OCI-LY1 (cell line): ENCODE data around the gene GJA10.

Experiments used
- H2AFZ ChIP-seq: fragments of 200-600 bp; sonication (generic), shearing (Covaris generic); 2 replicates; pipeline ENCODE4 v1.6.0; 2014; ENCODE audit warnings: antibody characterized with exemption, mild to moderate bottlenecking, low read length
- H3F3A ChIP-seq: fragments of 200-600 bp; sonication (generic), shearing (Covaris generic); 2 replicates; pipeline ENCODE4 v1.6.0; 2014; ENCODE audit warnings: mild to moderate bottlenecking, antibody characterized with exemption, low read length, moderate library complexity; ENCODE audit not compliant: insufficient read depth
- H3K27ac ChIP-seq: fragments of 200-600 bp; sonication (generic); 2 replicates; pipeline ENCODE4 v1.5.1; 2014; ENCODE audit warnings: low read length, mixed run types, mild to moderate bottlenecking, low read depth; ENCODE audit not compliant: poor library complexity, severe bottlenecking
- H3K27me3 ChIP-seq: fragments of 200-600 bp; sonication (generic); 2 replicates; pipeline ENCODE4 v1.6.0; 2014; ENCODE audit warnings: antibody characterized with exemption, mild to moderate bottlenecking, low read length, moderate library complexity; ENCODE audit not compliant: insufficient read depth
- H3K36me3 ChIP-seq: fragments of 200-600 bp; sonication (generic); 2 replicates; pipeline ENCODE4 v1.6.1; 2014; ENCODE audit warnings: mild to moderate bottlenecking, antibody characterized with exemption, low read length, moderate library complexity, mixed read lengths; ENCODE audit not compliant: insufficient read depth
- H3K4me1 ChIP-seq: fragments of 200-600 bp; sonication (generic); 2 replicates; pipeline ENCODE4 v1.5.1; 2014; ENCODE audit warnings: mild to moderate bottlenecking, low read length, moderate library complexity; ENCODE audit not compliant: insufficient read depth, severe bottlenecking
- H3K4me2 ChIP-seq: fragments of 200-600 bp; sonication (generic), shearing (Covaris generic); 2 replicates; pipeline ENCODE4 v1.6.1; 2014; ENCODE audit warnings: low read length
- H3K4me3 ChIP-seq: fragments of 200-600 bp; sonication (generic); 2 replicates; pipeline ENCODE4 v1.5.1; 2014; ENCODE audit warnings: low read length, low read depth, mild to moderate bottlenecking, mixed read lengths; ENCODE audit not compliant: poor library complexity, severe bottlenecking
- H3K79me2 ChIP-seq: fragments of 200-600 bp; shearing (Covaris generic); 2 replicates; pipeline ENCODE4 v1.6.1; 2016; ENCODE audit warnings: mixed run types, low read length, mixed read lengths; ENCODE audit not compliant: insufficient read depth
- H3K9ac ChIP-seq: fragments of 200-600 bp; sonication (generic), shearing (Covaris generic); 2 replicates; pipeline ENCODE4 v1.6.1; 2014; ENCODE audit warnings: mild to moderate bottlenecking, low read length, mixed read lengths
- H3K9me2 ChIP-seq: fragments of 200-600 bp; sonication (generic), shearing (Covaris generic); 2 replicates; pipeline ENCODE4 v1.6.1; 2014; ENCODE audit warnings: low read depth, mild to moderate bottlenecking, low read length, mixed read lengths
- H3K9me3 ChIP-seq: fragments of 200-600 bp; shearing (Covaris generic); 2 replicates; pipeline ENCODE4 v1.6.1; 2014; ENCODE audit warnings: low read length, mixed read lengths
- H4K20me1 ChIP-seq: fragments of 200-600 bp; sonication (generic), shearing (Covaris generic); 2 replicates; pipeline ENCODE4 v1.6.0; 2016; ENCODE audit warnings: mild to moderate bottlenecking, low read length; ENCODE audit not compliant: insufficient read depth
- EZH2 ChIP-seq: fragments of 200-600 bp; sonication (generic), shearing (Covaris generic); IDR thresholded peaks from 2 replicates; pipeline ENCODE4 v1.8.0; 2017; ENCODE audit warnings: borderline replicate concordance, mixed run types, mild to moderate bottlenecking, antibody characterized with exemption, low read length, moderate library complexity, mixed read lengths
- TF ChIP-seq, protein P1 (sequence below): fragments of 200-600 bp; sonication (generic), shearing (Covaris generic); IDR thresholded peaks from 2 replicates; pipeline ENCODE4 v1.5.1; 2017; ENCODE audit warnings: mild to moderate bottlenecking, antibody characterized with exemption, low read length, moderate library complexity, mixed read lengths

Gene GJA10

DNA sequence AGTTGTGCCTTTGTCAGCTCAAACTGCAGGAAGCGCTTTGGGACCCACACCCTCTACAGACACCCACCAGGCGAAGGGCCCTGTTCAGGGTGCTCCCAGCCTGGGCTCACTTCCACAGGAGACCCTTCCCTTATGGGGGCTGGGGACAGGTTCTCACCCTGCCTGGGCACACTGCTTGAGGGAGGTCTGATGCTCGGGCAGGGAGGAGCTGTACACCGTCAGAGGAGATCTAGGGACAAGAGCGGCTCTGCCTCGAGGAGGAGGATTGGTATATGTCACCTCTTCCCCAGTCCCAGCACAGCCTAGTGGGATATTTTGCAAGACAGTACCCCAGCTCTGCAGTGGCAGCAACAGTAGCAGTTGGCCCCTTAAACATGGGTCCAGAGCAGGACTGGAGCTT, 26.9 kb downstream of the GJA10 start:
- Histone ChIP-seq H3K9me3 (peaks cover 4% of the 10 kb centered on the region), H3K36me3 (no peaks in the 10 kb centered on the region), H3F3A (peaks cover 5% of the 10 kb centered on the region; the same call in 1 of the 2 replicates), H3K4me2 (no peak overlapping the region), H2AFZ (no peak overlapping the region), H3K4me1 (peaks cover 3% of the 10 kb centered on the region), H3K9ac (no peak overlapping the region), H3K79me2 (no peaks in the 10 kb centered on the region), H3K9me2 (no peaks in the 10 kb centered on the region), H3K4me3 (no peak overlapping the region), H4K20me1 (no peaks in the 10 kb centered on the region), H3K27me3 (no peaks in the 10 kb centered on the region), H3K27ac (no peak overlapping the region)
- TF ChIP-seq, protein P1, sequence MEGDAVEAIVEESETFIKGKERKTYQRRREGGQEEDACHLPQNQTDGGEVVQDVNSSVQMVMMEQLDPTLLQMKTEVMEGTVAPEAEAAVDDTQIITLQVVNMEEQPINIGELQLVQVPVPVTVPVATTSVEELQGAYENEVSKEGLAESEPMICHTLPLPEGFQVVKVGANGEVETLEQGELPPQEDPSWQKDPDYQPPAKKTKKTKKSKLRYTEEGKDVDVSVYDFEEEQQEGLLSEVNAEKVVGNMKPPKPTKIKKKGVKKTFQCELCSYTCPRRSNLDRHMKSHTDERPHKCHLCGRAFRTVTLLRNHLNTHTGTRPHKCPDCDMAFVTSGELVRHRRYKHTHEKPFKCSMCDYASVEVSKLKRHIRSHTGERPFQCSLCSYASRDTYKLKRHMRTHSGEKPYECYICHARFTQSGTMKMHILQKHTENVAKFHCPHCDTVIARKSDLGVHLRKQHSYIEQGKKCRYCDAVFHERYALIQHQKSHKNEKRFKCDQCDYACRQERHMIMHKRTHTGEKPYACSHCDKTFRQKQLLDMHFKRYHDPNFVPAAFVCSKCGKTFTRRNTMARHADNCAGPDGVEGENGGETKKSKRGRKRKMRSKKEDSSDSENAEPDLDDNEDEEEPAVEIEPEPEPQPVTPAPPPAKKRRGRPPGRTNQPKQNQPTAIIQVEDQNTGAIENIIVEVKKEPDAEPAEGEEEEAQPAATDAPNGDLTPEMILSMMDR: no peak
- TF ChIP-seq EZH2: no peak

DNA sequence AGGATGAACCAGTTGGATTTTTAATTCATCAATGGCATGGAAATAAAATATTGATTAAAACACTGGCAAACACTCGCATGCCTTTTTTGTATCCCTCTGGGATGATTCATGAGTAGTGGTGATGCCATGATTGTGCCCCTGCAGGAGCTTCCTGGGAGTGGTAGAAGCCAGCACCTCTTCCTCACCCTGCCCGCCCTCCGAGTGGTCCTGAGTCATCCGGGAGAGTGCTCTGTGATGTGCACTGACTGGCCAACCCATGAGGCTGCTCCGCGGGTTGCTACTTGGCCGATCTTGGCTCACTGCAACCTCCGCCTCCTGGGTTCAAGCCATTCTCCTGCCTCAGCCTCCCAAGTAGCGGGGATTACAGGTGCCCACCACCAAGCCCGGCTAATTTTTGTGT, 27.4 kb downstream of the GJA10 start:
- no peaks in the 10 kb centered on the region for H4K20me1 ChIP-seq

DNA sequence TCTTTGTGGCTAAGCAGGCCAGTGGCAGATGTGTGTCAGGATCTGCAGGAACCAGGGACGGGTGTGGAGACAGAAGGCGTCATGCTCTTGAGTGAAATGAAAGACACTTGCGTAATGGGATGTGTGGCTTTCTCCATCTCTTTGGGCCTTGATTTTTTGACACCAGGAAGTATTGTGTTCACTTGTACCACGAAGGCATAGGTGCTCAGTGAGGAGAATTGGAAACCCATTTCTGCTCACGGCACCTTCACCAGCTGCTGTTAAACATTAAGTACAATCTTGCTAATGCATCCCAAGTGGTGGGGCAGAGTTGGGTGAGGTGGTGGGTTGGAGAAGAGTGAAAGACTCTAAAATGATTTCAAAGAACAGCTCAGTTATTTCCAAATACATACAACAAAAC, 30.0 kb downstream of the GJA10 start:
- Histone ChIP-seq H4K20me1 (no peaks in the 10 kb centered on the region), H3K9ac (no peak overlapping the region), H3K4me2 (no peak overlapping the region), H3K4me3 (no peak overlapping the region), H3F3A (peaks cover 10% of the 10 kb centered on the region; the same call in 1 of the 2 replicates), H2AFZ (no peak overlapping the region), H3K79me2 (no peaks in the 10 kb centered on the region), H3K9me2 (no peaks in the 10 kb centered on the region), H3K36me3 (peaks cover 27% of the 10 kb centered on the region), H3K4me1 (peaks cover 3% of the 10 kb centered on the region), H3K27me3 (no peaks in the 10 kb centered on the region), H3K9me3 (no peaks in the 10 kb centered on the region), H3K27ac (no peak overlapping the region)
- TF ChIP-seq EZH2: no peak
- TF ChIP-seq, protein P1: no peak

More for the DNA sequence above, 27.4 kb downstream of the GJA10 start:
- Histone ChIP-seq H3K4me2 (no peak overlapping the region), H3K27me3 (no peaks in the 10 kb centered on the region), H3K79me2 (no peaks in the 10 kb centered on the region), H3K4me3 (no peak overlapping the region), H3K9ac (no peak overlapping the region), H3K9me3 (peaks cover 3% of the 10 kb centered on the region), H3K9me2 (no peaks in the 10 kb centered on the region), H3K27ac (no peak overlapping the region), H3F3A (peaks cover 9% of the 10 kb centered on the region; the same call in 1 of the 2 replicates), H2AFZ (no peak overlapping the region), H3K36me3 (peaks cover 2% of the 10 kb centered on the region; the same call in 1 of the 2 replicates), H3K4me1 (peaks cover 3% of the 10 kb centered on the region)
- TF ChIP-seq EZH2: no peak
- TF ChIP-seq, protein P1: no peak
